ENCODE measurements around the gene POLD3.

Gene POLD3

GRCh38 chr11:74672332-74672955 lies 80.1 kb downstream of the POLD3 start:
- no peak for DNase-seq (ENCODE audit: low read depth in 2 of 2, low spot score in 1 of 2)

GRCh38 chr11:74672956-74673692 lies 80.7 kb downstream of the POLD3 start:
- DNase-seq (ENCODE audit: low read depth in 2 of 2, low spot score in 1 of 2), result no peak

GRCh38 chr11:74673693-74674360 lies 81.4 kb downstream of the POLD3 start:
- DNase-seq (ENCODE audit: low read depth in 2 of 2, low spot score in 1 of 2), result no peak

DNA sequence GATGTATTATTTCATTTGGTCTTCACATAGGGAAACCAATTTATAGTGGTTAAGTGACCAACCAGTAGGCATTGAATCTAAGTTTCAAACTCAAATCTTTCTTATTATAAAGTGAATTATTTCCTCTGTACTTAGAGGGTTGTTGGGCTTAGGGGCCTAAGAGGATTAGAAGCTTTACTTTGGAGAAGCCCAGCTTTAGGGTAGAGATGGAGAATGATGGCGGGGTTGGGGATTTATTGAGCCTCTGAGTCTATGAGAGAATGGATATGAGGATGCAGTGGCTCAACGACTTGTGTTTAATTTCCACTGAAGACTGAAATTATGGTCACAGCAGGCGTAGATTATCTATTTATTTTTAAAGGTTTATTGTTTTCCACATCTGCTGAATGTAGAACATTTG lies 83.4 kb downstream of the POLD3 start:
- DNase-seq (ENCODE audit: low read depth in 2 of 2, low spot score in 1 of 2), result no peak

DNA sequence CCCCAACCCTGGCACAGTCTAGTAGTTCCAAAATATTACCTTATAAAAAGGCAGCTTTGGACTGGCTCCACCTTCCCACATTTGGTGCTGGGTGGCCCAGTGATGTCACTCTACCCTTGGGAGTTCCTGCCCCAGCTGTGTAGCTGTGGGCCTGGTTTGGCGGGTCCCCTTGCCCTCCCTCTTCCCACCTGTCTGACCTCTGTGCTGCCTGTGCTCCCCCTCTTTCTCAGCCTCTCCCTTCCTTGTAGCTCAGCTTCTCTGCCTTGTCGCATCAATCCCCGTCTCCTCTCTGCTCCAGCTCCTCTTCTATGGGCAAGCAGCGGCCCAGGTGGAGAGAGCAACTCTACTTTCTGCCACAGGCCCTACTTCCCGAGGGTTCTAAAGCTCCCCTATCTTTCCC lies 84.2 kb downstream of the POLD3 start:
- DNase-seq (ENCODE audit: low read depth in 2 of 2, low spot score in 1 of 2), result no peak

DNA sequence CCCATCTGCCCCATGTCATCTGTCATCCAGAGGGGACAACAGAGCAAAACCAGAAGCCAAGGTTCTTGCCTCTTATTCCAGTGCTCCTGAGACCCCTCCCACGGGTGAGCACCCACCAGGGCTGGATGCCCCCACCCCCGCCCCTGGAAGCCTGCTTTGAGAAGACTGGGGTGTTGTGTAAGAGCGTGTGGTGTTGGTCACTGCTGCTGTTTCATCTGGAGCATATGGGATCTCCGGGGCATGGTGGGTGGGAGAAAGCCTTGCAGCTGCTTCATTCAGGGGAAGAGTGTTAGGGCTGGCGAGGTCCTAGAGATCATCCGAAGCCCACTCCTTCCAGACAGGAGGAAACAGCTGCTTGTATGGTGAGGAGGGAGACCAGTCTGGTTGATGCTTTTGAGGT lies 84.7 kb downstream of the POLD3 start:
- DNase-seq (ENCODE audit: low read depth in 2 of 2, low spot score in 1 of 2), result no peak

DNA sequence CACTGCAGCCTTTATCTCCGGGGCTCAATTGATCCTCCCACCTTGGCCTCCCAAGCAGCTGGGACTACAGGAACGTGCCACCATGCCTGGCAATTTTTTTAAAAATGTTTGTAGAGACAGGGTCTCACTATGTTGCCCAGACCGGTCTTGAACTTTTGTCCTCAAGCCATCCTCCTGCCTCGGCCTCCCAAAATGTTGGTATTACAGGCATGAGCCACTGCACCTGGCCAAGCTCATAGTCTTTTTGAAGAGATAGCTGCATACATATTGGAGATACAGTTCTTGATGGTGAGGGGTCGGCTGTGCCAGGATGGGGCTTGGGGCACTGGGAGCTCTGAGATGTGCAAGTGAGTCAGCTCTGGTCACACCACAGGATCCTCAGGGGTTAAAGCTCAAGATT lies 85.7 kb downstream of the POLD3 start:
- DNase-seq (ENCODE audit: low read depth in 2 of 2, low spot score in 1 of 2), result no peak

DNA sequence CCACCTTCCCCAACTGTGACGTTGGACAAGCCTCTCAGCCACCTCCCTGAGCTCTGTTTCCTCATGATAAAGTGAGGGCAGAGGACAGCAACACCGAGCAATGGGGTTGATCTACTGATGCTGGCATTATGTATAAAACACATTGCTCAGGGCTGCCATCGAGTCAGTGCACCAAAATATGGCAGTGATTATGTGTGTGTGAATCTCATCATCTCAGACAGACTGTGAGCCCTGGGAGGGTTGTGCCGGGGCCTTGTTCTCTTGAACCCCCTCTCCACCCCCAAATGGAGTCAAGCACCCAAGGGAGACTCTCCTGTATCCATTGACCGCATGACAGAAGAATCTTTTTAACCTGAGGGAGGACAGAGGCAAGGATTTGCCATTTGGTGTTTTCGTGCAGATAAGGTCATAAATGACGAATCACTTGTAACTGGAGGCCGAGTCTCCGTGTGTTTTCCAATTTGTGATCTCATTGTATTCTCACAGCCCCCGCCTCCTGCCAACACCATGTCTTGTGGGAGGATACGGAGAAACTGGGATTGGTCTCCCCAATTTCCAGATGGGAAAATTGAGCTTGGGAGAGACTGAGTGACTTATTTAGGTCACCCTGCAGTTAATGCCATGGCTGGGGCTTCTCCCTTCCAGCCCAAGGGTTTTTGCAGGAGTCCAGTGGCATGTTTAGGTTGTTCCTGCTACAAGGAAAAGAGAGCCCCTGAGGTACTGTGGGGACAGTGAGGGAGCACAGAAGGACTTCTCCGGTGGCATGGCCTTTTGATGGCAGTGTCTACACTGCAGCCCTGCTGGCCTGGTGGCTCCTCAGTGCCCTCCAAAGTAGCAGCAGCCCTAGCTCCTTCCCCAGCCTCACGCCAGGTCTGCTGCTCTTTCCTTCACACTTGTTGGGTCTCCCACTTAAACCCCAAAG lies 86.5 kb downstream of the POLD3 start:
- no peak for DNase-seq (ENCODE audit: low read depth in 2 of 2, low spot score in 1 of 2)

GRCh38 chr11:74679513-74679865 lies 87.1 kb downstream of the POLD3 start:
- no peak for DNase-seq (ENCODE audit: low read depth in 2 of 2, low spot score in 1 of 2)

DNA sequence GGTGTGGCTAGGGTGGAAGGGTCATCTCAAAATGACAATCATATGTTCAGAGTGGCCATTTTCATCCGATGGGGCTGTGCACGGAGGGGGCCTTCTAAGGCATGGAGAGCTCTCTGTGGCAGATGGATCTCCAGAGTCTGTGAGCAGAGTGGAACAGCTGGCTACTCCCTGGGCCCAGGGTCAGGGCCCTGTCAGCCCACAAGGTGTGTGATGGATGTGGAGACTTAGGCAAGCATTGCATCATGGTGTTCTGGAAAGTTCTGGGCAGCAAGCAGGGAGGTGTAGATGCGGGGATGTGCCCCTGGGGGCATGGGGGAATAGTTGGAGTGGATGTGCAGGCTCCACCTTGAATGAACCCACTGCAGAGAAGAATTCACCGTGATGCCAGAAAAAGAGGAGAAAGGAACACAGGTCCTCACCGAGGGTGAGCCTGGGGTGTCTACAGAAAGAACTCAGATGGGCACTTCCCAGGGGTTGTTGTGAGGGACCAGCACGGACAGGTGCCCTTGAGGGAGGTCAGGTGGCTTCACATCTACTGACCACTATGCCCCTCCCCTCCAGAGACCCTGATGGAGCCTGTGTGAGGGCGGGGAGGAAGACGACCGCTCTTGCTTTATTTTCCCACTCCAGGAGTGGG lies 87.8 kb downstream of the POLD3 start:
- no peak for DNase-seq (ENCODE audit: low read depth in 2 of 2, low spot score in 1 of 2)

GRCh38 chr11:74680703-74681531 lies 88.5 kb downstream of the POLD3 start:
- no peak for DNase-seq (ENCODE audit: low read depth in 2 of 2, low spot score in 1 of 2)

DNA sequence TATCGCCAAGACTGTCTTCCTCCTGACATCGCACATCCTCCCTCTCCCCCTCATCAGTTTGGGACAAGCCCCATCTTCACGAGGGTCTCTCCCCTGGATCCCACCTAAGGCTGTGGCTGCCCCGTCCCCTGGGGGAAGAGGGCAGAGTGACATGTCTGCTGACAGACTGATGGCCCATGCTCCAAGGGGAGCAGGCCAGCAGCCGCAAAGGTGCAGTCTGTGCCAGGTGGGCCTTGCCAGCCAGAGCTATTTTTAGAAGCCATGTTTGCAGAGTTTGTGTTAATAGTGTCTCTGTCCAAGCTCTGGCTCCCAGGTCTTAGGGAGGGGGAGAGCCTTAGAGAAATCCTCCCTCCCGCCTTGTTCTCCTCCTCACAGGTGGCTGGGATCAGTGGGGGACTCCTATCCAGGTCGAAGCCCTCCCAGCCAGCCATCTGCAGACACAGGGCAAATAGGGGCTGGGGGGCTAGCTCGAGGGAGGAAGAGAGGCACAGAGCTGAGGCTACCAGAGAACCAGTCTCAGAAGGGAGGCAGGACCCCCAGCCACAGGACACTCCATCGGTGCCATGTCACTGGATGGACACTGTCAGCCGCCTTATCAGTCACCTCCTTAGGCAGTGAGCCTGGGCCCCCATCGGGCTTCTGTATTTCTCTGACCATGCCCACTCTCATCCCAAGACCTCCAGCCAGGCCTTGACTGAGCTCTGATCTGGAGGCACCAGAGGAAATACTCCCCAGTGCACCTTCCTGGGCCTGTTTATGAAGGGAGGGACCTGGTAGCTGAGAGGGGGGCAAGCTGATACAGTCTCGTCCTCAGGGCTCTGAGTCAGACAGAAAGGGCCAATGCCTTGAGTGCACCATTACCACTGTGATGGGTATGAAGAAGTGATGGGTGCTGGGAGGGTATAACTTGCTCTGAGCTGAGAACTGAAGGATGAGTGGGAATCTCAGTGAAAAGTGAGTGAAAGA lies 89.6 kb downstream of the POLD3 start:
- DNase-seq (ENCODE audit: low read depth in 2 of 2, low spot score in 1 of 2), result no peak

GRCh38 chr11:74682731-74683278 lies 90.4 kb downstream of the POLD3 start:
- DNase-seq (ENCODE audit: low read depth in 2 of 2, low spot score in 1 of 2), result no peak

- DNase-seq (ENCODE audit: low read depth in 2 of 2, low spot score in 1 of 2), result no peak
Measured at GRCh38 chr11:74683279-74683871, 91.0 kb downstream of the POLD3 start.

DNA sequence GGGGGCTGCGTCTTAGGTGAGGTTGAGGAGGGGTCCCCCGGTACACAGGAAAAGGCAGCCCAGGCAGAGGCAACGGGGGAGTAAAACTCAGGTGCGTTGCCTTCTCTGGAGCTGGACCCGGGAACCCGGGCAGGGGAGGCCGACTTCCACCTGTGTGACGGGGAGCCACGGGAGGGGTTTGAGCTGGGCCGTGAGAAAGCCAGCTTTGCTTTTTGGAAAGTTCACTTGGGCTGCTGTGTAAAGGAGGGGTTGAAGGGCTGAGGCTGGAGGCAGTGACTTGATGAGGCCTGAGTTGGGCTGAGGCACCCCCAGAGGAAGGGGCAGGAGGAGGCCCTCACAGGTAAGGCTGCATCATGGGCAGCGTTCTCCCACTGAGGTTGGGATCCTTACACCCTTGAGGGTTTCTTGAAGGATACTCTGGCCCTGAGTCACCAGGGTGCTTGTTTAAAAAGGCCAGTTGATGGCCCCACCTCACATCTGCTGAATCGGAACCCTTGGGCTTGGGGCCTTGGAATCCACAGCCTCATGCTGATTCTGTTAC lies 91.6 kb downstream of the POLD3 start:
- DNase-seq (ENCODE audit: low read depth in 2 of 2, low spot score in 1 of 2), result no peak

DNA sequence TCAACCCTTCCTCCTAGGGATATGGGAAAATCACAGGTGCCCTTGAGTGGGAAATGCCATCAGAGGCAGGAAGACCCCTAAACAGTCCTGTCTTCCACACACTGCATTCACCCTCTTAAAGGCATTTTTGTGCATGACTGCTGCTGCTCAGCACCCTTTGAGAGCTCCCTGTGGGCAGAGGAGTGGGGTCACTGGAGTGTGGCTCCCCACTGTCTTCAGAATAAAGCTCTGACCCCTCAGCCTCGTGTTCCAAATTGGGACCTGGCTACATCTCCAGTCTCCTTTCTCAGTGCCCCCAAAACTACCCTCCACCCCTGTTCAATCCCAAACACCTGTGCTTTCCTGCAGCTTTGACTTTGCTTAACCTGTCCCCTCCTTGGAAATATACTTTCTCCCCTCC lies 92.3 kb downstream of the POLD3 start:
- no peak for DNase-seq (ENCODE audit: low read depth in 2 of 2, low spot score in 1 of 2)

DNA sequence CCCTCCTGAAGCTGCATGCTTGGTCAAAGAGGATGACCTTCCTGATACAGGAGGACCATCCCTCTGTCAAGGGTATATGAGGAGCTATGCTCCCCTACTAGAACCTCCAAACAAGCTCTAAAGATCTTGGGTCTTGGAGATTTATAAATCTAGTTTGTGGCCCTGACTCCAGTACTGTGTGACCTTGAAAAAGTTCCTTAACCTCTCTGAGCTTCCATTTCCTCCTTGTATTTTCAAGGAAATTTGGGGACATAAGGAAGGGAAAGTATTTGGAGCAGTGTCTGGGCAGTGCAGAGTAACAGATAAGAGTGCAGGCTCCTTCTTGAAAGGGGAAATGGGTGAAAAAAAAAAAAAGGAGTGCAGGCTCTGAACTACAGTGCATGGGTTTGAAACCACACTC lies 93.0 kb downstream of the POLD3 start:
- no peak for DNase-seq (ENCODE audit: low read depth in 2 of 2, low spot score in 1 of 2)

- DNase-seq (ENCODE audit: low read depth in 2 of 2, low spot score in 1 of 2), result no peak
Measured at GRCh38 chr11:74685905-74686304, 93.5 kb downstream of the POLD3 start.
